ENCODE results near the gene HMHB1. TPM values are rescaled to one million over a fixed set of nuclear protein-coding genes. Genes with fewer than 3 reads are reported as not detected.

HMHB1 gene
- total RNA-seq, 4 donors from 2014 or later, result 4.9 TPM; not detected in 3

GRCh38 chr5:143805861-143806260 is 6.1 kb upstream of the HMHB1 start:
- no peak for TF ChIP-seq CTCF (IDR thresholded peaks at IDR 0.05; ENCODE audit: low read depth)

- TF ChIP-seq CTCF (IDR thresholded peaks at IDR 0.05; ENCODE audit: low read depth), result no peak
These were observed 5.4 kb upstream of the HMHB1 start for GRCh38 chr5:143806579-143806978.

- no peak for TF ChIP-seq CTCF (IDR thresholded peaks at IDR 0.05; ENCODE audit: low read depth)
These were observed 4.6 kb upstream of the HMHB1 start for GRCh38 chr5:143807401-143807800.

GRCh38 chr5:143819716-143820115 is 7.8 kb downstream of the HMHB1 start:
- no peak for TF ChIP-seq CTCF (IDR thresholded peaks at IDR 0.05; ENCODE audit: low read depth)

GRCh38 chr5:143820451-143820850 is 8.5 kb downstream of the HMHB1 start:
- TF ChIP-seq CTCF (IDR thresholded peaks at IDR 0.05; ENCODE audit: low read depth), result no peak

GRCh38 chr5:143824851-143825720 is 13.1 kb downstream of the HMHB1 start:
- no peak for TF ChIP-seq CTCF (IDR thresholded peaks at IDR 0.05; ENCODE audit: low read depth)

GRCh38 chr5:143826951-143827444 is 15.0 kb downstream of the HMHB1 start:
- no peak for TF ChIP-seq CTCF (IDR thresholded peaks at IDR 0.05; ENCODE audit: low read depth)

All from subcutaneous adipose tissue (tissue), 4 donors.